Suprapubic skin (tissue), 4 donors: ENCODE results near the gene HAGH. TPM values are rescaled to one million over a fixed set of nuclear protein-coding genes. Genes with fewer than 3 reads are reported as not detected.
"Not testable (repeated sequence)": the region's sequence is repeated elsewhere in the genome, so short reads cannot be mapped to it uniquely, and the experiment has no call there.

Experiments
- DNase-seq, 2 donors: peaks; one replicate each; pipeline ENCODE4 v3.0.0-alpha.2; 2019; ENCODE audit warnings: low spot score in 2 of 2
- H3K27ac ChIP-seq: fragments of 200-600 bp; sonication (generic); one replicate; pipeline ENCODE4 v1.5.1; 2019
- H3K27me3 ChIP-seq: fragments of 200-600 bp; sonication (generic); one replicate; pipeline ENCODE4 v1.5.1; 2019
- H3K36me3 ChIP-seq: fragments of 200-600 bp; sonication (generic); one replicate; pipeline ENCODE4 v1.5.1; 2019
- H3K4me1 ChIP-seq: fragments of 200-600 bp; sonication (generic); one replicate; pipeline ENCODE4 v1.5.1; 2019
- H3K4me3 ChIP-seq: fragments of 200-600 bp; sonication (generic); one replicate; pipeline ENCODE4 v1.5.1; 2019; ENCODE audit warnings: mild to moderate bottlenecking
- H3K9me3 ChIP-seq: fragments of 200-600 bp; sonication (generic); one replicate; pipeline ENCODE4 v1.5.1; 2019
- EP300 ChIP-seq: sonication (generic); formaldehyde crosslinking; IDR thresholded peaks from one replicate; pipeline ENCODE4 v1.6.1; 2017; ENCODE audit warnings: antibody characterized with exemption
- POLR2A ChIP-seq, 2 donors: fragments of 450-650 bp; IDR thresholded peaks; one replicate each; pipeline ENCODE4 v1.6.1; 2017; ENCODE audit warnings: antibody characterized with exemption in 2 of 2, mild to moderate bottlenecking in 2 of 2, moderate library complexity in 2 of 2
- POLR2AphosphoS5 ChIP-seq, 3 donors: sonication (generic); formaldehyde crosslinking; IDR thresholded peaks; one replicate each; pipeline ENCODE4 v1.6.1; 2017; ENCODE audit warnings: antibody characterized with exemption in 3 of 3
- WGBS: methylation state at CpG from one replicate; pipeline ENCODE4 v1.1.5; 2018; 5-methylcytosine and 5-hydroxymethylcytosine counted together
- total RNA-seq, 4 donors: library from RNA; depleted of rRNA; stranded (reverse); fragments of >200 nt; gene quantifications; one replicate each; pipeline ENCODE4 v1.1.0, GENCODE V29; 2016
- TF ChIP-seq, protein P1 (sequence below), 2 donors: fragments of 200-600 bp in 1 of 2; fragments of 450-650 bp in 1 of 2; sonication (generic) in 1 of 2; IDR thresholded peaks; one replicate each; pipeline ENCODE4 v1.5.1; 2016 to 2019; ENCODE audit warnings: antibody characterized with exemption in 2 of 2, mild to moderate bottlenecking in 1 of 2, moderate library complexity in 1 of 2

The HAGH gene
- total RNA-seq, 4 donors from 2014 or later, result 49.8 to 66.6 (median 51.9) TPM

DNA sequence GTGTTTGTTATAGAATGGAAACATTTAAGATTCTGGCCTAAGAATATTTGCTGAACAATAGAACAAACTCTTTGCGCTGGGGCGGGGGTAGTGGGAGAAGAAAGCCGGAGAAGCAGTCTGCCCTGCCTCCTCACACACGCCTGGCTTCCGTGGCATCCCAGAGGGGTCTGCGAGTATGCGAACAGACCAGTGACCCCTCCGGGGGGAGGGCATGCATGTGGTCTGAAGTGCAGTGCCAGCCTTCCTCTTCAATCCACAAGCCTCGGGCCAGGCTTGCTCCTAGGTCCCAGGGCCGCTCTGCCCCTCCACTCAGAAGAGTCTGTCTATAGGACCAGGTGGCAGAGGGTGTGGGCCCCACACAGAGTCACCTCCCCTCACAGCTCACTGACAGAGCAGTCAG, 19.0 kb downstream of the HAGH start:
- Histone ChIP-seq H3K9me3 (no peaks in the 10 kb centered on the region), H3K27ac (no peak overlapping the region), H3K36me3 (peaks cover 41% of the 10 kb centered on the region), H3K4me1 (peaks cover 2% of the 10 kb centered on the region), H3K27me3 (no peaks in the 10 kb centered on the region), H3K4me3 (no peak overlapping the region)
- WGBS, result 88% methylated on average over 9 of the region's 10 CpGs
- DNase-seq, result no peak
- TF ChIP-seq, protein P1, sequence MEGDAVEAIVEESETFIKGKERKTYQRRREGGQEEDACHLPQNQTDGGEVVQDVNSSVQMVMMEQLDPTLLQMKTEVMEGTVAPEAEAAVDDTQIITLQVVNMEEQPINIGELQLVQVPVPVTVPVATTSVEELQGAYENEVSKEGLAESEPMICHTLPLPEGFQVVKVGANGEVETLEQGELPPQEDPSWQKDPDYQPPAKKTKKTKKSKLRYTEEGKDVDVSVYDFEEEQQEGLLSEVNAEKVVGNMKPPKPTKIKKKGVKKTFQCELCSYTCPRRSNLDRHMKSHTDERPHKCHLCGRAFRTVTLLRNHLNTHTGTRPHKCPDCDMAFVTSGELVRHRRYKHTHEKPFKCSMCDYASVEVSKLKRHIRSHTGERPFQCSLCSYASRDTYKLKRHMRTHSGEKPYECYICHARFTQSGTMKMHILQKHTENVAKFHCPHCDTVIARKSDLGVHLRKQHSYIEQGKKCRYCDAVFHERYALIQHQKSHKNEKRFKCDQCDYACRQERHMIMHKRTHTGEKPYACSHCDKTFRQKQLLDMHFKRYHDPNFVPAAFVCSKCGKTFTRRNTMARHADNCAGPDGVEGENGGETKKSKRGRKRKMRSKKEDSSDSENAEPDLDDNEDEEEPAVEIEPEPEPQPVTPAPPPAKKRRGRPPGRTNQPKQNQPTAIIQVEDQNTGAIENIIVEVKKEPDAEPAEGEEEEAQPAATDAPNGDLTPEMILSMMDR (IDR thresholded peaks at IDR 0.05), result no peak
- no peak for TF ChIP-seq EP300
- TF ChIP-seq POLR2AphosphoS5 (IDR thresholded peaks at IDR 0.05), result no peak
- TF ChIP-seq POLR2A (IDR thresholded peaks at IDR 0.05), result no peak

DNA sequence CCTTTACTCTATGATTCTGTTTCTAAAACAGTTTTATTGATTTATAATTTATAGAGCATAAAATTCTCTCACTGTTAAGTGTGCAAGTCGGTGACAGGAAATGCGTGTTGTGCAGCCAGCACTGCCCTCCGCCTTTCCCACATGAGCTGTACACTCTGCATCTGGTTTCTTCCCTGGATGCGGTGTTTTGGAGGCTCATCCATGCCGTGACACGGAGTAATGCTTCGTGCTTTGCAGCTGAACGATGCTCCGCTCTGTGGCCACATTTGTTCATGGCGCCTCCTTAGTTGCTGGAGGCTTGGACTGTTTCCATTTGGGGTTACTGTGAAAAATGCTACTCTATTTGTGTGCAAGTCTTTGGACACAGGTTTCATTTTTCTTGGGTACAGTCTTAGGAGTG, 25.9 kb downstream of the HAGH start:
- Histone ChIP-seq H3K4me3 (no peak overlapping the region), H3K27me3 (no peaks in the 10 kb centered on the region), H3K9me3 (peaks cover 3% of the 10 kb centered on the region), H3K4me1 (no peaks in the 10 kb centered on the region), H3K36me3 (peaks cover 4% of the 10 kb centered on the region), H3K27ac (no peak overlapping the region)
- no peak for DNase-seq
- TF ChIP-seq POLR2A (IDR thresholded peaks at IDR 0.05), result no peak
- 78% methylated on average over 10 of the region's 10 CpGs for WGBS

DNA sequence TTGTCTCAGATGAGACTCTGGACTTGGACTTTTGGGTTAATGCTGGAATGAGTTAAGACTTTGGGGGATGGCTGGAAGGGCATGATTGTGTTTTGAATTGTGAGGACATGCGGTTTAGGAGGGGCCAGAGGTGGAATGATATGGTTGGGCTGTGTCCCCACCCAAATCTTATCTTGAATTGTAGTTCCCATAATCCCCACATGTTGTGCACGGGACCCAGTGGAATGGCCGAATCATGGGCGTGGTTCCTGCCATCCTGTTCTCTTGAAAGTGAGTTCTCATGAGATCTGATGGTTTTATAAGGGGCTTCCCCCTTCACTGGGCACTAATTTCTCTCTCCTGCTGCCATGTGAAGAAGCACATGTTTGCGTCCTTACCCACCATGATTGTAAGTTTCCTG, 27.4 kb downstream of the HAGH start:
- not testable (repeated sequence) for H3K27ac ChIP-seq, H3K36me3 ChIP-seq, H3K4me1 ChIP-seq, H3K27me3 ChIP-seq, H3K9me3 ChIP-seq, H3K4me3 ChIP-seq, DNase-seq
- 63% methylated on average over 4 of the region's 5 CpGs for WGBS

DNA sequence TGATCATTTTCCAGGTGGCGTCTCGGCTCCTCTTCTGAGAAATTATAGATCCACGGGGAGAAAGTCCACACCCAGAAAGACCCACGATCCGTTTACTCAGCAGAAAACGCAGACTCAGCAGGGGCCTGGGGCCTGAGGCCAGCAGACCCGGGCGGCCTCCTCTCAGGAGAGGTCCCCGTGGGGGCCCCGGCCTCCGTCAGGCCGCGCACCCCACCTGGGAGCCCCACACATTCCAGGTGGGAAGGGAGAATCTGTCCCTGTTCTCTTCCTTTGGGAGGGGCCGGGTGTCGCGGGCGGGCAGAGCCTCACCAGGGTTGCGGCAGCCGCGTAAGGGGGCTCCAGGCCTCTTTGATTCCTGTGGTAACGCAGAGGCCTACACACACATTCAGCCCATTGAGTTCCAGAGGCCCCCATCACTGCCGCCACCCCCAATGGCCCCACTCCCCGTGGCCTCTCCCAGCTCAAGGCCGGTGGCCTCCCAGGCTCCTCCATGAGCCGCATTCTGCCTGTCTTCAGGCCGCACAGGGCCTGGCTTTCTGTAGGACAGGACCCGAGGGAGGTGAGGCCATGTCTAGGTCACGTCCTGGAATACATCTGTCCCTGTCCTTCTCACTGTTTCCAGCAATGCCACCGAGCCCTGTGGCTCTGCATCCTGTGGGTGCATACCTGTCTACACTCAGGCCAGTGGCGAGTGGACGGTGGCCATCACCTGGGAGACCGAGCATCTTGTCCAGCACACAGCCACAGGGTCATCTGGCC, 31.5 kb downstream of the HAGH start:
- Histone ChIP-seq H3K27me3 (no peaks in the 10 kb centered on the region), H3K4me3 (no peak overlapping the region), H3K36me3 (peaks cover 25% of the 10 kb centered on the region), H3K27ac (no peak overlapping the region), H3K4me1 (no peaks in the 10 kb centered on the region), H3K9me3 (peaks cover 3% of the 10 kb centered on the region)
- DNase-seq, result peak in 1 of 2 donors; percentile 58
- TF ChIP-seq, protein P1 (IDR thresholded peaks at IDR 0.05), result no peak
- TF ChIP-seq EP300 (no peak), POLR2AphosphoS5 (IDR thresholded peaks at IDR 0.05) (no peak), POLR2A (IDR thresholded peaks at IDR 0.05) (no peak)
- WGBS, result 77% methylated on average over 30 of the region's 32 CpGs

DNA sequence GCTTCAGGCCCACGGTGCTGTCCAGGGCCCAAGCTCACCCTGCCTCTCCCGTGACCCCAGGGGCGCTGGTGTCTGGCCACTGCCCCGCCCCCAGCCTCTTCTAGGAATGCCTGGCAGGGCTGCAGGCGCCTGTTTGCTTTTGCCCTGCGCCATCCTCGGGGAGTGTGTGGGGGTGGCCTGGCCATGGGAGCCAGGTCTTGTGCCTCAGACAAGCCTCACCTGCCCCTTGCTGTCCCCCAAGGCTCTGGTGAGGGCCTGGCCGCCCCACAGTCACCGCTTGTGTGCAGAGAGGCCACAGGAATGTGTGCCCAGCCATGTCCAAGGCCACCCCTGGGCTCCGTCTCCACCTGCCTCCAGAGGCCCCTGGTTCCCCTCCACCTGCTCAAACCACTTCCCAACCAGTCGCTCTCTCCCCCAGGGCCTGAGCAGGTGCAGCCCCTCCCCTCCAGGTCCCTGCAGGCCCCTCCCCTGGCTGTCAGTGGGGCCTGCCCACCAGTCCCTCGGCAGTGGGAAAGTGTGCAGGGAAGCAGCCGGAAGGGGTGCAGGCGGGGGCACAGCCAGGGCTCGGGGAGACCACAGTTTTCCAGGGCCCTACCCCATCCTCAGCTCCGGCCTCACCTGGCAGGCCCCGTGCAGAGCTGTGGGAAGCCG, 32.3 kb downstream of the HAGH start:
- TF ChIP-seq POLR2AphosphoS5 (IDR thresholded peaks at IDR 0.05), result no peak
- Histone ChIP-seq H3K4me1 (peaks cover 4% of the 10 kb centered on the region), H3K36me3 (peaks cover 28% of the 10 kb centered on the region), H3K27me3 (no peaks in the 10 kb centered on the region), H3K4me3 (no peak overlapping the region), H3K9me3 (peaks cover 3% of the 10 kb centered on the region), H3K27ac (no peak overlapping the region)
- peak in 1 of 2 donors; percentile 51 for DNase-seq
- 66% methylated on average over 5 of the region's 18 CpGs for WGBS

DNA sequence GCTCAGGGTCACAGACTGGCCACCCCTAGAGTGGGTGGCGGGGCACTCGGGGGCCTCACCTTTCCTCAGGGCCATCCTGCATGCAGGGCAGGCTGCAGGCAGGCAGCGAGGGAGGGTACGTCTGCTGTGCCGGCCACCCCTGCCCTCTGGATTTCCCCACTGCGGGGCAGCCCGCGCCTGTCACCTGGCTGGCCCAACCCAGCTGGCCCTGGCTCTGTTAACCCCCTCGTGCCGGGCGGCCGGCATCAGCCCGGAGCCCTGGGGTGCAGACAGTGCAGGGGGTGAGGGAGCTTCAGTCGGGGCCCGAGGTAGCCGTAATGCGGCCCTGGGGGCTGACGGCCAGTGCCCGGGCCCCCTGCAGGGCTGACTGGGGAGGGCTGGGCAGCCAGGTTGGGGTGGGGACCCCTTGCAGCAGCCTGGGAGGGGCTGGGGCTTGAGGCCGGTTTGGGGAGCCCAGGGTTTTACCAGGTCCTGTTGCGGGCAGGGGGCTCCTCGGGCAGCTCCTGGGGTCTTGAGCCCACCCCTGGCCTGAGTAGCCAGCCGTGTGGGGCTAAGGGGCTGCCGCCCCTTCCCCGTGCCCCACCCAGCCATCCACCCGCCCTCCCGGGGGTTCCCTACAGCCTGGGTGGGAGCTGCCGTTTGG, 32.9 kb downstream of the HAGH start, which contains the start of gene IGFALS:
TSS of gene IGFALS (minus strand) at position 128 of the 643 bp plus-strand sequence. CDS start at position 75, 53 bp downstream.
- peak in 1 of 2 donors; percentile 55 for DNase-seq
- no peak for TF ChIP-seq POLR2A (IDR thresholded peaks at IDR 0.05)
- no peak for TF ChIP-seq EP300
- TF ChIP-seq, protein P1 (IDR thresholded peaks at IDR 0.05), result no peak
- TF ChIP-seq POLR2AphosphoS5 (IDR thresholded peaks at IDR 0.05), result no peak
- WGBS, result 74% methylated on average over 9 of the region's 28 CpGs
- peaks cover 3% of the 10 kb centered on the region for H3K9me3 ChIP-seq
- H3K27me3 ChIP-seq, result no peaks in the 10 kb centered on the region
- no peak within 1 kb of the TSS for H3K4me3 ChIP-seq
- no peak within 1 kb of the TSS for H3K27ac ChIP-seq
- peaks cover 11% of the 10 kb centered on the region for H3K4me1 ChIP-seq
- H3K36me3 ChIP-seq, result peaks cover 31% of the 10 kb centered on the region
